ENCODE results near the gene AOC2. TPM values are rescaled to one million over a fixed set of nuclear protein-coding genes. Genes with fewer than 3 reads are reported as not detected.

AOC2 gene
- total and polyA plus RNA-seq, 2 of the 13 experiments (the other 11 are each of a cell fraction or from before 2014, with no cell fraction given): 1.2 to 3.3 TPM

- no peak for TF ChIP-seq MEF2D (CRISPR knock-in tag; IDR thresholded peaks at IDR 0.05)
- TF ChIP-seq SP140L (CRISPR knock-in tag; IDR thresholded peaks at IDR 0.05; ENCODE audit: borderline replicate concordance): 0 out of 2 replicates have a peak, but pooled peaks have one; percentile 48
- TF ChIP-seq ZFAT (CRISPR knock-in tag; conservative IDR thresholded peaks at IDR 0.05): no peak
- TF ChIP-seq DMAP1 (CRISPR knock-in tag; IDR thresholded peaks at IDR 0.05): 0 out of 2 replicates have a peak, but pooled peaks have one; percentile 26
- TF ChIP-seq GATAD1 (CRISPR knock-in tag; IDR thresholded peaks at IDR 0.05): no peak
- TF ChIP-seq ZNF770 (CRISPR knock-in tag; IDR thresholded peaks at IDR 0.05): peak; percentile 35; the same call in 1 of the 2 replicates
- TF ChIP-seq HOXA3 (CRISPR knock-in tag; IDR thresholded peaks at IDR 0.05): peak; percentile 73
- no peak for TF ChIP-seq MAFK (conservative IDR thresholded peaks at IDR 0.05 in 1 of 2, IDR thresholded peaks at IDR 0.05 in 1 of 2; ENCODE audit: low read length in 2 of 2)
- no peak for TF ChIP-seq MAZ (IDR thresholded peaks at IDR 0.05; ENCODE audit: borderline replicate concordance, low read depth, low read length)
- TF ChIP-seq MAZ (CRISPR knock-in tag; IDR thresholded peaks at IDR 0.05; ENCODE audit: low read depth): 0 out of 2 replicates have a peak, but pooled peaks have one; percentile 43
- 0 out of 2 replicates have a peak, but pooled peaks have one; percentile 32 for TF ChIP-seq GTF3A (CRISPR knock-in tag; conservative IDR thresholded peaks at IDR 0.05)
- TF ChIP-seq FOXC1 (CRISPR knock-in tag; IDR thresholded peaks at IDR 0.05; ENCODE audit: borderline replicate concordance): peak; percentile 19; the same call in 1 of the 2 replicates
- TF ChIP-seq NFE2L2 (IDR thresholded peaks at IDR 0.05; ENCODE audit: low read length): no peak
- TF ChIP-seq GABPA (IDR thresholded peaks at IDR 0.05; ENCODE audit: low read depth, low read length): no peak
- peak; percentile 14; the same call in 1 of the 2 replicates for TF ChIP-seq GABPA (CRISPR knock-in tag; IDR thresholded peaks at IDR 0.05; ENCODE audit: low read depth)
- TF ChIP-seq RXRA (CRISPR knock-in tag; IDR thresholded peaks at IDR 0.05): no peak; the same call in 1 of the 2 replicates
- TF ChIP-seq KLF12 (CRISPR knock-in tag; IDR thresholded peaks at IDR 0.05; ENCODE audit: borderline replicate concordance): no peak
- TF ChIP-seq JUN (CRISPR knock-in tag; IDR thresholded peaks at IDR 0.05): peak; percentile 37; the same call in 1 of the 2 replicates
- no peak for TF ChIP-seq CREB1 (IDR thresholded peaks at IDR 0.05)
- TF ChIP-seq CREB1 (CRISPR knock-in tag; IDR thresholded peaks at IDR 0.05): peak; percentile 45; the same call in 1 of the 2 replicates
- TF ChIP-seq TEAD2 (CRISPR knock-in tag; IDR thresholded peaks at IDR 0.05): no peak
- TF ChIP-seq THYN1 (CRISPR knock-in tag; IDR thresholded peaks at IDR 0.05; ENCODE audit: borderline replicate concordance, low read depth): no peak
- TF ChIP-seq ZMAT5 (CRISPR knock-in tag; IDR thresholded peaks at IDR 0.05; ENCODE audit: borderline replicate concordance, low read depth): no peak
- TF ChIP-seq HNF1A (IDR thresholded peaks at IDR 0.05; ENCODE audit: low read depth): peak; percentile 93
- TF ChIP-seq HNF1A (CRISPR knock-in tag; IDR thresholded peaks at IDR 0.05; ENCODE audit: borderline replicate concordance): peak; percentile 89
These were observed 47.0 kb upstream of the AOC2 start (continued) for GRCh38 chr17:42797067-42798007.

Data from HepG2 (cell line).